Measurements from ENCODE around the gene SLC35G2.
"Not testable (repeated sequence)": the region's sequence is repeated elsewhere in the genome, so short reads cannot be mapped to it uniquely, and the experiment has no call there.

Gene SLC35G2

GRCh38 chr3:136840252-136840651 lies 21.3 kb downstream of the SLC35G2 start:
- no peaks in the 10 kb centered on the region for H3K27me3 Mint-ChIP-seq (ENCODE audit: low read depth)
- no peak for DNase-seq (ENCODE audit: low spot score)
- H3K36me3 Mint-ChIP-seq (ENCODE audit: low read depth): peaks cover 20% of the 10 kb centered on the region
- H3K27ac Mint-ChIP-seq: no peak overlapping the region
- peaks cover 21% of the 10 kb centered on the region for H3K4me1 Mint-ChIP-seq (ENCODE audit: low read depth)
- no peaks in the 10 kb centered on the region for H3K9me3 Mint-ChIP-seq
- H3K4me3 Mint-ChIP-seq: no peak overlapping the region

GRCh38 chr3:136842294-136842693 lies 23.4 kb downstream of the SLC35G2 start:
- H3K27ac Mint-ChIP-seq: no peak overlapping the region
- H3K4me3 Mint-ChIP-seq: no peak overlapping the region
- DNase-seq (ENCODE audit: low spot score): no peak
- no peaks in the 10 kb centered on the region for H3K27me3 Mint-ChIP-seq (ENCODE audit: low read depth)
- peaks cover 21% of the 10 kb centered on the region for H3K4me1 Mint-ChIP-seq (ENCODE audit: low read depth)
- H3K9me3 Mint-ChIP-seq: no peaks in the 10 kb centered on the region
- H3K36me3 Mint-ChIP-seq (ENCODE audit: low read depth): peaks cover 26% of the 10 kb centered on the region

GRCh38 chr3:136844724-136845123 lies 25.8 kb downstream of the SLC35G2 start:
- peaks cover 7% of the 10 kb centered on the region for H3K4me1 Mint-ChIP-seq (ENCODE audit: low read depth)
- H3K36me3 Mint-ChIP-seq (ENCODE audit: low read depth): peaks cover 22% of the 10 kb centered on the region
- no peak for DNase-seq (ENCODE audit: low spot score)
- no peak overlapping the region for H3K4me3 Mint-ChIP-seq
- H3K9me3 Mint-ChIP-seq: no peaks in the 10 kb centered on the region
- no peak overlapping the region for H3K27ac Mint-ChIP-seq
- no peaks in the 10 kb centered on the region for H3K27me3 Mint-ChIP-seq (ENCODE audit: low read depth)

- Mint-ChIP-seq H3K27me3 (ENCODE audit: low read depth) (no peaks in the 10 kb centered on the region), H3K36me3 (ENCODE audit: low read depth) (peaks cover 28% of the 10 kb centered on the region), H3K9me3 (peaks cover 7% of the 10 kb centered on the region), H3K27ac (no peak overlapping the region), H3K4me1 (ENCODE audit: low read depth) (peaks cover 20% of the 10 kb centered on the region), H3K4me3 (no peak overlapping the region)
- DNase-seq (ENCODE audit: low spot score): no peak
These were observed 33.3 kb downstream of the SLC35G2 start for GRCh38 chr3:136852180-136852579.

- Mint-ChIP-seq H3K4me3 (no peak overlapping the region), H3K27me3 (ENCODE audit: low read depth) (no peaks in the 10 kb centered on the region), H3K27ac (no peak overlapping the region), H3K36me3 (ENCODE audit: low read depth) (peaks cover 38% of the 10 kb centered on the region), H3K4me1 (ENCODE audit: low read depth) (peaks cover 40% of the 10 kb centered on the region), H3K9me3 (peaks cover 7% of the 10 kb centered on the region)
- no peak for DNase-seq (ENCODE audit: low spot score)
These were observed 37.7 kb downstream of the SLC35G2 start for GRCh38 chr3:136856665-136857064.

- Mint-ChIP-seq H3K36me3 (ENCODE audit: low read depth) (peaks cover 45% of the 10 kb centered on the region), H3K4me1 (ENCODE audit: low read depth) (peaks cover 45% of the 10 kb centered on the region), H3K27me3 (ENCODE audit: low read depth) (no peaks in the 10 kb centered on the region), H3K9me3 (peaks cover 7% of the 10 kb centered on the region), H3K4me3 (no peak overlapping the region), H3K27ac (no peak overlapping the region)
- no peak for DNase-seq (ENCODE audit: low spot score)
These were observed 39.5 kb downstream of the SLC35G2 start for GRCh38 chr3:136858381-136858780.

GRCh38 chr3:136860541-136860940 lies 41.6 kb downstream of the SLC35G2 start:
- Mint-ChIP-seq H3K36me3 (ENCODE audit: low read depth) (peaks cover 40% of the 10 kb centered on the region), H3K27me3 (ENCODE audit: low read depth) (no peaks in the 10 kb centered on the region), H3K9me3 (peaks cover 7% of the 10 kb centered on the region), H3K27ac (peak overlapping the region; percentile 98), H3K4me1 (ENCODE audit: low read depth) (peaks cover 48% of the 10 kb centered on the region), H3K4me3 (peak overlapping the region; percentile 97)
- no peak for DNase-seq (ENCODE audit: low spot score)

GRCh38 chr3:136861890-136862616 lies 43.1 kb downstream of the SLC35G2 start, which contains the start of gene NCK1:
Gene NCK1, plus strand, starts transcription at chr3:136862208. Its CDS starts 65,794 bp downstream, at chr3:136928002.
- Mint-ChIP-seq H3K27me3 (ENCODE audit: low read depth) (no peaks in the 10 kb centered on the region), H3K9me3 (peaks cover 2% of the 10 kb centered on the region), H3K36me3 (ENCODE audit: low read depth) (peaks cover 35% of the 10 kb centered on the region), H3K27ac (peak within 1 kb of the TSS; percentile 98), H3K4me3 (peak within 1 kb of the TSS; percentile 97), H3K4me1 (ENCODE audit: low read depth) (peaks cover 45% of the 10 kb centered on the region)
- peak; percentile 98 for DNase-seq (ENCODE audit: low spot score)

- DNase-seq (ENCODE audit: low spot score): peak; percentile 41
- peaks cover 44% of the 10 kb centered on the region for H3K4me1 Mint-ChIP-seq (ENCODE audit: low read depth)
- peak overlapping the region; percentile 97 for H3K4me3 Mint-ChIP-seq
- H3K27me3 Mint-ChIP-seq (ENCODE audit: low read depth): no peaks in the 10 kb centered on the region
- H3K36me3 Mint-ChIP-seq (ENCODE audit: low read depth): peaks cover 37% of the 10 kb centered on the region
- no peaks in the 10 kb centered on the region for H3K9me3 Mint-ChIP-seq
- H3K27ac Mint-ChIP-seq: peak overlapping the region; percentile 98
These were observed 43.8 kb downstream of the SLC35G2 start for GRCh38 chr3:136862617-136863322.

- Mint-ChIP-seq H3K4me3 (no peak overlapping the region), H3K4me1 (ENCODE audit: low read depth) (peaks cover 25% of the 10 kb centered on the region), H3K36me3 (ENCODE audit: low read depth) (peaks cover 67% of the 10 kb centered on the region), H3K27me3 (ENCODE audit: low read depth) (no peaks in the 10 kb centered on the region), H3K9me3 (peaks cover 18% of the 10 kb centered on the region), H3K27ac (no peak overlapping the region)
- DNase-seq (ENCODE audit: low spot score): no peak
These were observed 50.4 kb downstream of the SLC35G2 start for GRCh38 chr3:136869282-136869681.

GRCh38 chr3:136872258-136872657 lies 53.3 kb downstream of the SLC35G2 start:
- peaks cover 75% of the 10 kb centered on the region for H3K36me3 Mint-ChIP-seq (ENCODE audit: low read depth)
- H3K4me1 Mint-ChIP-seq (ENCODE audit: low read depth): peaks cover 15% of the 10 kb centered on the region
- H3K27me3 Mint-ChIP-seq (ENCODE audit: low read depth); H3K4me3 Mint-ChIP-seq; DNase-seq (ENCODE audit: low spot score): not testable (repeated sequence)
- H3K9me3 Mint-ChIP-seq: peaks cover 26% of the 10 kb centered on the region
- peak overlapping the region; percentile 32 for H3K27ac Mint-ChIP-seq

- not testable (repeated sequence) for H3K27me3 Mint-ChIP-seq (ENCODE audit: low read depth); H3K27ac Mint-ChIP-seq; H3K4me3 Mint-ChIP-seq; DNase-seq (ENCODE audit: low spot score)
- Mint-ChIP-seq H3K9me3 (peaks cover 33% of the 10 kb centered on the region), H3K4me1 (ENCODE audit: low read depth) (peaks cover 29% of the 10 kb centered on the region), H3K36me3 (ENCODE audit: low read depth) (peaks cover 45% of the 10 kb centered on the region)
These were observed 60.6 kb downstream of the SLC35G2 start for GRCh38 chr3:136879510-136879909.

GRCh38 chr3:136882571-136882970 lies 63.6 kb downstream of the SLC35G2 start:
- no peak overlapping the region for H3K27ac Mint-ChIP-seq
- H3K36me3 Mint-ChIP-seq (ENCODE audit: low read depth): peaks cover 29% of the 10 kb centered on the region
- H3K4me3 Mint-ChIP-seq: no peak overlapping the region
- DNase-seq (ENCODE audit: low spot score): no peak
- H3K9me3 Mint-ChIP-seq: peaks cover 24% of the 10 kb centered on the region
- no peaks in the 10 kb centered on the region for H3K27me3 Mint-ChIP-seq (ENCODE audit: low read depth)
- peaks cover 44% of the 10 kb centered on the region for H3K4me1 Mint-ChIP-seq (ENCODE audit: low read depth)

GRCh38 chr3:136883967-136884720 lies 65.2 kb downstream of the SLC35G2 start:
- H3K36me3 Mint-ChIP-seq (ENCODE audit: low read depth): peaks cover 30% of the 10 kb centered on the region
- no peak for DNase-seq (ENCODE audit: low spot score)
- no peak overlapping the region for H3K4me3 Mint-ChIP-seq
- peaks cover 8% of the 10 kb centered on the region for H3K9me3 Mint-ChIP-seq
- peaks cover 42% of the 10 kb centered on the region for H3K4me1 Mint-ChIP-seq (ENCODE audit: low read depth)
- H3K27me3 Mint-ChIP-seq (ENCODE audit: low read depth): no peaks in the 10 kb centered on the region
- no peak overlapping the region for H3K27ac Mint-ChIP-seq
